ENCODE data around the gene DEPDC7. TPM values are rescaled to one million over a fixed set of nuclear protein-coding genes. Genes with fewer than 3 reads are reported as not detected.
"Not testable (repeated sequence)": the region's sequence is repeated elsewhere in the genome, so short reads cannot be mapped to it uniquely, and the experiment has no call there.

The DEPDC7 gene
- total RNA-seq, 1 donor from 2014 or later = 3.7 TPM

GRCh38 chr11:33028537-33028914, 12.8 kb downstream of the DEPDC7 start:
- H3K9me3 Mint-ChIP-seq = no peaks in the 10 kb centered on the region

GRCh38 chr11:33029218-33029617, 13.5 kb downstream of the DEPDC7 start:
- not testable (repeated sequence) for DNase-seq (ENCODE audit: extremely low spot score, unreplicated experiment); H3K4me3 Mint-ChIP-seq; H3K27me3 Mint-ChIP-seq; H3K4me1 Mint-ChIP-seq (ENCODE audit: unreplicated experiment); H3K27ac Mint-ChIP-seq; H3K9me3 Mint-ChIP-seq; H3K36me3 Mint-ChIP-seq

More at GRCh38 chr11:33028537-33028914, 12.8 kb downstream of the DEPDC7 start:
- H3K36me3 Mint-ChIP-seq = no peaks in the 10 kb centered on the region
- H3K4me1 Mint-ChIP-seq (ENCODE audit: unreplicated experiment) = peaks cover 4% of the 10 kb centered on the region
- no peak for TF ChIP-seq CTCF (conservative IDR thresholded peaks at IDR 0.05)
- H3K4me3 Mint-ChIP-seq = no peak overlapping the region
- no peak overlapping the region for H3K27ac Mint-ChIP-seq
- no peak for DNase-seq (ENCODE audit: extremely low spot score, unreplicated experiment)
- H3K27me3 Mint-ChIP-seq = peaks cover 5% of the 10 kb centered on the region

DNA sequence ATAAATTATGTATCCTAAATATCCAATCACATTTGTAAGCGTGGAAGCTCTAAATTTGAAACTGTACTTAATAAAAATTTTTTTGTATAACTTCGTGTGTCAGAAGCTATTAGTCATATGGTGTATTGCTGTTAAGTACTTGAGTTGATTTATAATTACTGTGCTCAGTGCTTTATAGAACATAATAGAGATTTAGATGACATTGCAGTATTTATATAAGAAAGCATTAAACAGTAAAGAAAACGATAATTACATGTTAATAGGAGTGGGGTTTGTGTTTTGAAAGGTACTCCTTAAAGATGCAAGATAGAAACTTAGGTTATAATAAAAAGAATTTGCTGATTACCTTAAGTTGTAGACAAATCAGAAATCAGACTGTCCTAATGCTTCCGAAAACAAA, 17.8 kb downstream of the DEPDC7 start:
- Mint-ChIP-seq H3K27me3 (no peaks in the 10 kb centered on the region), H3K36me3 (no peaks in the 10 kb centered on the region), H3K27ac (no peak overlapping the region), H3K9me3 (no peaks in the 10 kb centered on the region), H3K4me1 (ENCODE audit: unreplicated experiment) (no peaks in the 10 kb centered on the region), H3K4me3 (no peak overlapping the region)
- no peak for DNase-seq (ENCODE audit: extremely low spot score, unreplicated experiment)
- TF ChIP-seq CTCF (conservative IDR thresholded peaks at IDR 0.05) = no peak

DNA sequence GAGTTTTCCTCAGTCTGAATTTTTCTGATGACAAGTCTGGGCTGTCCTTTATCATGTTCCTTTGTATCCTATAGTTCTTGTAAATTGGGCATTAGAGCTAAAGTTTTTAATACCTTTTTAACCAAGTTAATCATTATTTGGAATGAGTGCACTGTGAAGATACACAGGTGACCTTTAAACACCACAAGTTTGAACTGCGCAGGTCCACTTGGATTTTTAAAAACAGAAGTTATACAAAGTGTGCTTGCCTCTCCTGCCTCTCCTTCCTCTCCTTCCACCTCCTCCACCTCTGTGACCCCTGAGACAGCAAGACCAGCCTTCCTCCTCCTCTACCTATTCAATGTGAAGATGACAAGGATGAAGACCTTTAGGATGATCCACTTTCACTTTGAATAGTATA, 19.3 kb downstream of the DEPDC7 start:
- no peaks in the 10 kb centered on the region for H3K27me3 Mint-ChIP-seq
- no peaks in the 10 kb centered on the region for H3K36me3 Mint-ChIP-seq
- no peak for DNase-seq (ENCODE audit: extremely low spot score, unreplicated experiment)
- no peaks in the 10 kb centered on the region for H3K9me3 Mint-ChIP-seq
- TF ChIP-seq CTCF (conservative IDR thresholded peaks at IDR 0.05) = no peak
- no peaks in the 10 kb centered on the region for H3K4me1 Mint-ChIP-seq (ENCODE audit: unreplicated experiment)
- H3K4me3 Mint-ChIP-seq = no peak overlapping the region
- no peak overlapping the region for H3K27ac Mint-ChIP-seq

DNA sequence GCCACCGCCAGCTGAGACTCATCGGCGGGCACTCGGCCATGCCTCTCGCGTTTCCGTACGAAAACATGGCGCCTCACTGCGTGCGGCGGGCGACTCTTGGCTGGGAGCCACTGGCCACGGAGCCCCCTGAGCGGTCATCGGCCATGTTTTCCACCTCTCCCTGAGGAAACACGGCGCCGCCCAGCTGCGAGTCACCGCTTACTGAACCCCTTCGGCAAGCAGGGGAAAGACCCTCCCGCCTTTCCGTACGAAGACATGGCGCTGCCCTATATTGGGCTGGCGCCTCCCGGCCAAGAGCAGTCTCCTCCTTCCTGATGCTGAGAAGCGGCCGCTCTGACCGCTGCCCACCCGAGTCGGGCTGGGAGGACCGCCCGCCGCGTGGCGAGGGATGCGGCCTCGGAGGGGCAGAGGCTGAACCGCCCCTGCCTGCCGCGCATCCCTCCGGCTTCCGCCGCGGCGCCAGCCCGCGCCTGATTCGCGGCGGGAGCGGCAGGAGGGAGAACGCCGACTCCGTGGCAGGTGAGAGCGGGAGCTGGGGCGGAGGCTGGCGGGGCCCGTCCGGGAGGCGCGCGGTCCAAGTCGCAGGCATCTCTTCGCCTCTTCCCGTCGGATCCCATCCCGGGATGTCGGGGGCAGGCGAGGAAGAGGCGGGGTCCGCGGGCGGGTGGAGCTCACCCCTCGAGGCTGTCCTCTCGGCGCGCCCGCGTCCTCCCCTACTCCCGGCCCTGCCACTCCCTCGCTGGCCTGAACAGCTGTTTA, 23.8 kb downstream of the DEPDC7 start, which contains the start of gene TCP11L1:
Gene TCP11L1, plus strand, starts transcription at position 299 of the 759 bp plus-strand sequence. CDS start 4,202 bp downstream, outside the sequence.
- no peaks in the 10 kb centered on the region for H3K9me3 Mint-ChIP-seq
- peak; percentile 92 for DNase-seq (ENCODE audit: extremely low spot score, unreplicated experiment)
- TF ChIP-seq CTCF (conservative IDR thresholded peaks at IDR 0.05) = no peak
- H3K4me3 Mint-ChIP-seq = peak within 1 kb of the TSS; percentile 96
- H3K36me3 Mint-ChIP-seq = peaks cover 10% of the 10 kb centered on the region
- peaks cover 12% of the 10 kb centered on the region for H3K4me1 Mint-ChIP-seq (ENCODE audit: unreplicated experiment)
- H3K27ac Mint-ChIP-seq = peak within 1 kb of the TSS; percentile 97
- H3K27me3 Mint-ChIP-seq = no peaks in the 10 kb centered on the region

DNA sequence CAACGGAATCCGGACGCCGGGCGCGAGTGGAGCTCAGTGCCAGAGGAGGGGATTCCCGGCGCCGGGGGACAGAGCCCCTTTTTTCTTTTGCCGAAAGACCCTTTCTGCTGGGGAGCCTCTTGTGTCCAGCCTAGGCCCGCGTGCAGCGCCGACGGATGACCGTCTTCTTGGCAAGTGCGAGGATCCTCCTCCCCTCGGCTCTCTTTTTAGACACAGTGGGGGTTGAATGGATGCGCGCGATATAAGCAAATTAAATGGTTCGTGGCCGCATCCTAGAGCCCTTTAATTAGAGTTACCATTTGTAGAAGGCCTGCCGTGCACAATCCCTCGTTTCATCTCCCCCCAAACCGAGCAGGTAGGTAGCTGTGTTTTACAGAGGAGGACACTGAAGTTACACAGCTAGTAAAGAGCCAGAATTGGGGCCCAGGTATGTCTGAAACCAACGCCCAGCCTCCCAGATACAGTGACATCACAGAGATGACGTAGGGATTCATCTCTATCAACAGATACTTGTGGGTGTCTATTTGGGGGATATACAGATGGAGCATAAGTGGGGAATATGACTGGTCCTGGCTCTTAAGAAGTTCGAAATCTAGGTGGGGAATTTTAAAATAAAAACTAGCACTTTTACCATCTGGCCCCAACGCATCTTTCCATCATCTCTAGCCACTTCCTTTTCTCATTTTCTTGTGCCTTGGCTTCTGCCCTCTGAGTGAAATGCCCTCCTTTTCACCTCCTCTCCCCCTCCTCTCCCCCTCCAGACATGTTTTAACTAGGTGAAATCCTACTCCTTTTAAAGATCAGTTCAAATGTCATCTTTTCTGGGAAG, 24.6 kb downstream of the DEPDC7 start:
- H3K36me3 Mint-ChIP-seq = peaks cover 15% of the 10 kb centered on the region
- peak overlapping the region; percentile 96 for H3K4me3 Mint-ChIP-seq
- no peaks in the 10 kb centered on the region for H3K27me3 Mint-ChIP-seq
- H3K4me1 Mint-ChIP-seq (ENCODE audit: unreplicated experiment) = peaks cover 12% of the 10 kb centered on the region
- peak overlapping the region; percentile 97 for H3K27ac Mint-ChIP-seq
- no peaks in the 10 kb centered on the region for H3K9me3 Mint-ChIP-seq
- DNase-seq (ENCODE audit: extremely low spot score, unreplicated experiment) = no peak
- no peak for TF ChIP-seq CTCF (conservative IDR thresholded peaks at IDR 0.05)
